Activated CD8-positive, alpha-beta memory T cell treated with anti-CD3 and anti-CD28 coated beads, Interleukin-2, amount 50 U/mL, for 4 hours (primary cell): ENCODE measurements around the gene NXPE3.
A peak's percentile ranks its signal among the peaks of the same experiment; 100 is the strongest.

Experiments
- DNase-seq: peaks from one replicate; pipeline ENCODE4 v3.0.0-alpha.2; 2020

The NXPE3 gene

DNA sequence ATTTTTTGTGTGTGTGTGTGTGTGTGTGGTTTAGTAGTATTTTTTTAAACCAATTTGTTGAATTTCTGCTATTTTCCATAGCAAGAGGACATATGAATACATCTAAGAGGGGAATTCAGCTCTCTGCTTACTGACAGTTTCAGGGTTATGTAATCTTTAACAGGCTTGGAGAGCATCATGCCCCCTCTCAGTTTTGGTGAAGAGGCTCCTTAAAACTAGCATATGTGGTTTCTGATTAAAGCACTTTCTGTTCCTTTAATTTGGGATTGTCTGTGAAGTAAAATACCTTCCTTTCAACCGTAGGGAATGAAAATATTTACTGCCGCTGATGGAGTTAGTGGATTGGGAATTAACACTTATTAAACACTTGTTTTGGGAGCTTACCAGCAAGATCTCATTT lies 50.9 kb downstream of the NXPE3 start:
- no peak for DNase-seq

DNA sequence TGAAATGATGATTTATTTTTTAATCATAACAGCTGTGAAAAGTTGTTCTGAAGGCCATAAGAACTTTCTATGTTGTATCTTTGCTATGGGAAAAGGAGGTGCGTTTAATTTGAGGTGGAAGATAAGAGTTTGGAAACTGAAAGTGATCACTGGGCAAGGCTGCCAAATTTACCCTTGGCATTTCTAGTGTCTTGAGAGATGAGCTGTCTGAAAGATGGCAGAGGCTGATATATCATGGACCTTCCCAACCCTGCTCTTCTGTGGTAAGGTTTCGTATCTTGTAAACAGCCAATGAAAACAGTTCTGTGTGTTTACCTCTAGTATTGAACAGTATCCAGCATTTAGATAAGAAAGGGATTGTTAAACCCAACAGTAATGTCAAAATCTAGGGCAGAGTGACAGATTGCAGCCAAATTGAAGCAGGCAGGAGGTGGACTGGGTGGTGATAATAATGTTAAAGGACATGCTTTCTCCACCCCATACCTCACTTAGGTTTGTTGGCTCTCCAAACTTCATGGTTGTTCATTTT lies 54.5 kb downstream of the NXPE3 start:
- no peak for DNase-seq

DNA sequence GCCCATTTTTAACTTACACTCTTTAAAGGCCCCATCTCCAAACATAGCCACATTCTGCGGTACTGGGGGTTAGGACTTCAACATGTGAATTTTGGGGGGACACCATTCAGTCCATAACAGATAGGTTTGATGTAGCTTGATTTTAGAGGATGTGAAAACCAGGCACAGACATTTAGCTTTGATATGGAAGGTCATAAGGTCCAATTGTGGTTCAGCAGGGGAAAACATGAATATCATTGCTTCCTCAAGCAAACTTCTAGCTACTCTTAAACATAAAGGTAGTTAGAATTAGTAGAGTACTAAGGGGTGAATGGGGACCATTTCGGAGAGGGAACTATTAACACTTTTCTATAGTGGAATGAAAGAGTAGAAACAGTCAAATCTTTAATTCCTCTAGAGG lies 56.7 kb downstream of the NXPE3 start:
- DNase-seq, result no peak

DNA sequence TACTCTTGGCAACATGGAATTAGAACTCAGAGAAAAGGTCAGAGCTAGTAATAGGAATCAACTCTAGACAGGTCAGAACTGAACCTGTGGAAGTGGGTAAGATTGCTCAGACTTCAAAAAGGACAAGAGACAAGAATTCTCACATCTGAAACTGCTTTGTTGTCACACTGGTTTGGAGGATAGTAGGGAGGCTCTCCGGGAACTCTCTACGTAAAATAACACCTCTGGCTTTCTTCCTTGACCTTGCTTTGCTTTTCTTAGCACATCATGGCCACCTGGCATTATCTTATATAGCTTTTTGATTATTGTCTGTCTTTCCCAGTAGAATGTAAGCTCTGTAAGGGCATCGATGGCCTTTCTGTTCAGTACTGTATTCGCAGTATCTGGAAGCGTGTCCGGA lies 57.1 kb downstream of the NXPE3 start:
- DNase-seq, result no peak

DNA sequence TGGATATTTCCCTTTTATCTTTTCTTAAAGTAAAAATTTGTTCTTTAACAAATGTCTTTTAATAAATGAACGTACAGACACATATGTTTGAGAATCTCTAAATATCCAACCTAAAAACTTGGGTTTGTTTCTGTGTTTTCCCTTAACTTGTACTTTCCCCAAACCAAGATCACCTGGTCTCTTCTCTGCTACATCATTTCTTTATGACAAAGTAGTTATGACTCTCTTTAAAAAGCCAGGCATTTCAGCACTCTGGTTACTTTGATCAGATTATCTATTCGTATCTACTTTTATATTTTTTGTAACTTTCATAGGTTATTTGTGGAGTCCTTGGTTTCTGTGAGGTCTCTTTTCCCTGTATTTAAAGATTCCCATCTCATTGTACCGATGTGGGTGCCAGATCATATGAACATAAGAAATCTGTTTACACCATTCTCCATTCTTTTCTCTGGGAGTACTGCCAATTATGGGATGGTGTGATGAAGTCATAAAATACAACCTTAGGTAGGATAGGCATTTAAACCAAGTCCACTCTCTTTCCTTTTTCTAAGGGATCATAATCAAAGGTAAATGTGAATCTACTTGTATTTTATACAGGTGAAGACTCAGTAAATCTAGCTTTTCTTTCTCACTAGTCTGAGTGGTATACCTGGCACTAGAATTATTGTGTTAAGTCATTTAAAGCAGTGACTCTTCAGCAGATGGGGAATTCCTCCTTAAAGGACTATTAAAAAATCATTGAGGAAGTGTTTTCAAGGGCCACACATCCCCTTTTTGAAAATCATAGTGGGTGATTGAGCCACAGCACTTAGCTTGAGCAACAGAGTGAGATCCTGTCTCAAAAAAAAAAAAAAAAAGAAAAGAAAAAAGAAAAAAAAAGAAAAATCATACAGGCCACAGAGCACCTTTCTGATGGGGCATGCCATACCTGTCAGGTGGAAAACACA lies 57.9 kb downstream of the NXPE3 start:
- no peak for DNase-seq

DNA sequence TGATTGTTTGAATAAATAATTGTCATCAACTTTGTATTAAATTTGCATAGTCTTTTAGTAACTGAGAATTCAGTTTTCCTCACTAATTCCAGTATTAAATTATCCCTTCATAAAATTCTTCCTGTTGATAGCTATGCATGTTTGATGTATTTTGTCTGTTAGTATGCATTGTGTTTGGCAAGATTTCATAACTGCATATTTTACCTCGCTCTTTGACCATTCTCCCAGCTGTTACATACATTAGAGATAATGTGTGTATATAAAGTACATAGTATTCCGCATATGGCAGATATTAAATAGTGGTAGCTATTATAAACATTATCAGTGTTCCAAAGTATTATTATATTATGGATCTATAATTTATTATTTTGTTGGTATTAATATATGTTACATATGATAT lies 59.7 kb downstream of the NXPE3 start:
- no peak for DNase-seq

DNA sequence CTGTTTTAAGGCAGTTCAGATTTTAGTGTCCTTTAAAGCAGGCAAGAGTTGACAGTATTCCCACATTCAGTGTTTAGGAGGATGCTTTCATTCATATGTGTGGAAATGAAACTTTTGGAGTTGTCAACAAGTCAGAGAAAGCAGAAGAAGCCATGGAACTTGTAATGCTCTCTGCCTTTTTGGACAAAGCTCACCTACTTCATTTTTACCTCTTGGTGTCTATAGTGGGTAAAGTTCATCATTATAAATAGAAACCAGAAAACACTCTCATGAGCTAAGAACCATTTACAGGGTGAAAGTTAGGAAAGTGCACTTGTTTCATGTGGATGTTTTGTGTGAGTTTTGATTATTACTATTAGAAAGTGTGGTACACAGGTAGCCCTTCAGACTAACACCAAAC lies 61.1 kb downstream of the NXPE3 start:
- no peak for DNase-seq

DNA sequence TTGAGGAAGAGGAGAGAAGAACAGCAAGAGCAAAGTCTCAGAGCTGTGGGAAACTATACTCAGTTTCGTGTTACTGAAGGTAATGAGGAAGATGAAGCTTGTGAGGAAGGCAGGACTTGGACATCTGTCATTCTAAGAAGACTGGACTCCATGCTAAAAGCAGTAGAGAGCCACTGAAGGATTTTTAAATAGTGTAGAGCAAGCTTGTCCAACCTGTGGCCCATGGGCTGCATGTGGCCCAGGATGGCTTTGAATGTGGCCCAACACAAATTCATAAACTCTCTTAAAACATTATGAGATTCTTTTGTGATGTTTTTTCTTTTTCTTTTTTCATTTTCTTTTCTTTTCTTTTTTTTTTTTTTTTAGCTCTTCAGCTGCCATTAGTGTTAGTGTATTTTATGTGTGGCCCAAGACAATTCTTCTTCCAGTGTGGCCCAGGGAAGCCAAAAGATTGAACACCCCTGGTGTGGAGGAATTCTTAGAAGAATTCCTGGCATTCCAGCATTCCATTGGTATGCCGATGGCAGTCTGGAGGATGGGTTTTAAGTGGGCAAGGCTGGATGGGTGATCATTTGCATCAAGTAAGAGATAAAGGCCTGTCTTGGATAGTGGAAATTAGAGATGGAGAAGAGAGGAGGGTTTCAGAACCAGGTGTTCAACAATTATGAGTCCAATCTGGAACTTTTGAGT lies 63.4 kb downstream of the NXPE3 start:
- DNase-seq, result no peak

DNA sequence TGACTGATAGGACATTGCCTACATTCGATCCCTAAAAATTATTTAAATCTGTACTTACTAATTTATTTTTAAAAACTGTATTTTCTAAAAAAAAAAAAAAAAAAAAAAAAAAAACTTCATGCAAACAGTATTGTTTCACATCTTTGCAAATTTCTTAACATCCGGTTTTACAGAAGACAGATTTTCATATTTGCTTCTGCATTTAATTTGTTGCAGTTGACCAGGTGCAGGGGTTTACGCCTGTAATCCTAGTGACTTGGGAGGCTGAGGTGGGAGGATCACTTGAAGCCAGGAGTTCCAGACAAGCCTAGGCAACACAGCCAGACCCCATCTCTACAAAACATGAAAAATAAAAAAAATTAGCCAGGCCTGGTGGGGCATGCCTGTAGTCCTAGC lies 63.9 kb downstream of the NXPE3 start:
- DNase-seq, result no peak

DNA sequence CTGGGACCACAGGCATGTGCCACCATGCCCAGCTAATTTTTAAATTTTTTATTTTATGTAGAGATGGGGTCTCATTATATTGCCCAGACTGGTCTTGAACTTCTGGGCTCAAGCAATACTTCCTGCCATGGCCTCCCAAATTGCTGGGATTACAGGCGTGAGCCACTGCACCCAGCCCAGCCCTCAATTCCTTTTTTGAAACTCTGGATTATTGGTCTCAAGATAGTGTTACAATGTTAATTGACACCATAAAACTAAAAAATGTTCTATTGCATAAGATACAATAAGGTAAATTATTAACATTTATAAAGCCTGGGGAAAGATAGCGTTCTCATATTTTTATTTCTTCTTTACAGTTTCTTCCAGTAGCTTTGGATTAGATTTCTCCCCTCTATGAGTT lies 66.4 kb downstream of the NXPE3 start:
- DNase-seq, result no peak

DNA sequence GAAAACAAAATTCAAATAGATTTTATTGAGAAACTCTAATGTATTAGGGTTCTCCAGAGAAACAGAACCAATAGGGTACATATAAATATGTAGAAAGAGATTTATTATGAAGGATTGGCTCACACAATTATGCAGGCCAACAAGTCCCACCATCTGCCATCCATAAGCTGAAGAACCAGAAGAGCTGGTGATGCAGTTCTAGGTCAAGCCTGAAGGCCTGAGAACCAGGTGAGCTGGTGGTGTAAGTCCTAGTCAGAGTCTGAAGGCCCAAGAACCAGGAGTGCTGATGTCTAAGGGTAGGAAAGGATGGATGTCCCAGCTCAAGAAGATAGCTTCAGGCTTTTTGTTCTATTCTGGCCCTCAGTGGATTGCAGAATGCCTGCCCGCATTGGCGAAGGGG lies 67.7 kb downstream of the NXPE3 start:
- DNase-seq, result no peak

DNA sequence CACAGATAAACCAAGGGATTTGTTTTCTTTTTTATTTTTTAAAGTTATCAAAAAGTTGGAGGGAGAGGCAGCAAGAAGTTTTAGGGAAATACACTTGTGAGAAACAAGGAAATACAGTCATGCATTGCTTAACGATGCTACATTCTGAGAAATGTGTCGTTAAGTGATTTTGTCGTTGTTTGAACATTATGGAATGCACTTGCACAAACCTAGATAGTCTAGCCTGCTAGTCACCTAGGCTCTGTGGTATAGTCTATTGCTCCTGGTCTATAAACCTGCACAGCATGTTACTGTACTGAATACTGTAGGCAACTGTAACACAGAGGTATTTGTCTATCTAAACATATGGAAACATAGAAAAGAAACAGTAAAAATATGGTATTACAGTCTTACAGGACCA lies 68.3 kb downstream of the NXPE3 start:
- DNase-seq, result no peak

DNA sequence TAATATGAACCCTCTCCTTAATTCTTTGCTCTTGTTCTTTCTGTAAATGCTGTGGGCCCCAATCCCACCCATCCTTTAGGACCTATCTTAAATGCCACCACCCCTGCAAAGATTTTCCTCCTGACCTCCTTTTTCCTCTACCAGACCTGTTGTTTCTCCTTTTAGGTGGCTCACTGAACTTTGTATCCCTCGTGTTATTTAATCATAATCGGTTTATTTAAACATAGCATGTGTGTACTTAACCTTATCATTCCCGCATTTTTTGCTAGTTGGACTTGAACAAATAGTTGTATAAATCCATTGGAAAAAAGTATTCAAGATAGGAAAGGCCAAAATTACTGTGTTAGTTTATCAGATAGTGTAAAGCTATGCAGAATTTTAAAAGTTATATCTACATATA lies 69.3 kb downstream of the NXPE3 start:
- DNase-seq, result no peak

DNA sequence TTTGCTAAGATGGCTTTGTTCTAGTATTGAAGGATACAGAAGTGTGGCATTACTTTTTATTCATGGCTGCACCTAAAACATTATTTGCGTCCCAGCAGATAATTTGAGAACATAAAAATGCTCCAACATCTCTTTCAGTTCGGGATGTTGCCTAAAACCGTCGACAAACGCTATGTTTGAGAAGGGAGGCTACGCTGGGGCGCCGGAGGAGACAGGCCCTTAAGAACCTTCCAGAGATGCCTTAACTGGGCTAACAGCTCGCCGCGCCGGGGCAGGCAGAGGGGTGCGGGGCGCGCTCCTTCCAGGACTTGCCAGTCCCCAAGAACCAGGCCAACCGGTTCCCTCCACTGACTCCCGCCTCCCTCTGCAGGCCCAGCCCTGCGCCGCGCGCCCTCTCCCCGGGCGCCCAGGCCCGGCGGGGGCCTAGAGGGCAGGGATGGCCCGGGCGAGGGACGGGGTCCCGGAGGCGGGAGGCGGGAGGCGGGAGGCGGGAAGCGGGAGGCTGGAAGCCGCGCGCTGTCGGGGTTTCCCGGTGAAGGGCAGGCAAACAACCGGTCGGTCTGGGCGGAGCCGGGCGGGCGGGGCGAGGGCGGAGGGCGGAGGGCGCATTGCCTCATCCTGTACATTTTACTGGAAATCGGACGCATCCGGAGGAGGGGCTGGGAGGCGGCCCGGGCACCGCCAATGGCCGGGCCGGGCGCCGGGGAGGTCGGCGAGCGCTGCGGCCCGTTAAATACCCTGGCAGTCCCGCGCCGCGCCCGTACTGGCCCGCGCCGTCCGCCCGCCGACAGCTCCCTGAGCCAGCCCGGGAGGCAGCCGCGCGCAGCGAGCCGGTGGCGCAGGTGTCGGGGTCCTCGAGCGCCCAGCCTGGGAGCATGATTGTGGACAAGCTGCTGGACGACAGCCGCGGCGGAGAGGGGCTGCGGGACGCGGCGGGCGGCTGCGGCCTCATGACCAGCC lies 70.0 kb downstream of the NXPE3 start, which contains the start of gene NFKBIZ:
TSS of gene NFKBIZ (plus strand) at position 761 of the 960 bp plus-strand sequence. CDS start at position 876, 115 bp downstream.
- DNase-seq, result peak; percentile 93

DNA sequence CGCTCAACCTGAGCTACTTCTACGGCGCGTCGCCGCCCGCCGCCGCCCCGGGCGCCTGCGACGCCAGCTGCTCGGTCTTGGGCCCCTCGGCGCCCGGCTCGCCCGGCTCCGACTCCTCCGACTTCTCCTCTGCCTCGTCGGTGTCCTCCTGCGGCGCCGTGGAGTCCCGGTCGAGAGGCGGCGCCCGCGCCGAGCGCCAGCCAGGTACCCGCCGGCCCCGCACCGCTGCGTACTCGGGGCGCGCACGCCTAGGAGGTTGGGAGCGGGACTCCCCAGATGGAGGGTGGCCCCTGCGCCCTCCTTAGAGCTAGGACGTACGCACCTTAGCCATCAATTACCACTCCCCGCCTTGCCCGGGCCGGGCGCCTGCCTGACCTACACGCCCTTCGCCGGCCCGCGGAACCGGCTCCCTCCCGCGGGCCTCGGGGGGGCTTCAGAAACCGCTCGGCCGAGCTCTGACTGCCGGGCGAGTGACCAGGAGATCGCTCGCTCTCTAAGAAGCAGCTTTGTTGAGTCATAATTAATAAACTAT lies 70.8 kb downstream of the NXPE3 start:
- DNase-seq, result peak; percentile 66

DNA sequence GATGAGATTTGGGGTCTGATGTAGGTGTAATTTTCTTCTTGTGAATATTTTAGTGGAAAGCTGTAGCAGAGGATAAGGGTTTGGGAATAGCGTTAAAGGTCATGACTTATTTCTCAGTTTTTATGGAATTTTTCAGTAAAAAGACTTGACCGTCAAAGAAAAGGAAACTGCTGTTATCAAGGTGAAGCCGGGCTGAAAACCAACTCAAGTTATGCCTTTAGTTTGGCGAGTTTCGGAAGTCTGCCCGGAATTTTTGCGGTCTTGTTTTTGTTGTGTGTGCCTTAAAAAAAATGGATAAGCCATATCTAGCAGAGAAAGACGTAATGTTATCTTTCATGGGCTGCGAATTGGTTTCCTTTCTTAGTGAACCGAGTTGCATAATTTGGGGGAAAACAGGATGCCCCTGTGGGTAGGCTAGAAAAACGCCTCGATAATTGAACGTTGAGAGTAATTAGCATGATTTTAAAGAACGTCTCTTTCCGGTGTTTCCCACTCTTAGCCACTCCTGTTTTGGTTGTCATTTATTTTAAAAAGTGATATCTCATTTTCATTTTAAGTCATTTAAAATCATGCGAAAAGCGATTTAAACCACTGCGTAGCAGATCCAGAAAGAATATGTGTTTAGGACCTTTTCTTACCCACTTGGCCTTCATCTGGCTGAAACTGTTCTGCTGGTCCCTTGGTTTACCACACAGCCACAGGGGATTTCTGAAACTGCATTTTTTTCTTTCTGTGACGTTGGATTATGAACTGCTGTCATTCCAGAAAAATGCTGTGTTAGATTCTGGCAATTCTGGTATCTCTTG lies 71.4 kb downstream of the NXPE3 start:
- no peak for DNase-seq

DNA sequence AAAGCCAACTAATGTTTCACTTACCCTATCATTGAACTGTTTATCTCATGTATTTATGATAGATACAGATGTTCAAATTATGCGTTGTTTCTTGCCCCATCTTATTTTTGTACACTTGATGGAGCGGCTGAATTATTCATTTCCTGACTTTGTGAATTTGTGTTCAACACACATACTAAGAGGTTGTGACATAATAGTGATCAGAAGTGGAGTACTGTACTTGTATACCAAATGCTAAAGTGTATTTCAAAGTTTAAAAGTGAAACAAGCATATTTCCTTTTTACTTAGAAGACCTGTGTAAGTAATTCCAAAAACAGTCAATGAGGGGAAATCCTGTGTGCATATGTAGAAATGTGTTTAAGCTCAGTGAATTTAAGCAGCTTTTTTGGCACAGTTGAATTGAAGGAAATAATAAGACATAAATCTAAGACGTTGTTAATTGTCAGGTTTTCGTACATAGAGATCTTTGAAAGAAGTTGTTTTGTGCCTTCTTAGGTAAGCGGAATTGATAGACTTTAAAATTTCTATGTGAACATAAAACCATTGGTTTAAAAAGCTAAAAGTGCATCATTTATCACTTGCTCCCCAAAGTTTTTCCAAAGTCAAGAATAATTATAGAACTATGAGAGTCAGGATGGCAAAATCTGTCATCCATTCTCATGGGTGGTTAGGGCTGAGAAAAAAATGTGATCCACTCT lies 72.2 kb downstream of the NXPE3 start:
- no peak for DNase-seq

DNA sequence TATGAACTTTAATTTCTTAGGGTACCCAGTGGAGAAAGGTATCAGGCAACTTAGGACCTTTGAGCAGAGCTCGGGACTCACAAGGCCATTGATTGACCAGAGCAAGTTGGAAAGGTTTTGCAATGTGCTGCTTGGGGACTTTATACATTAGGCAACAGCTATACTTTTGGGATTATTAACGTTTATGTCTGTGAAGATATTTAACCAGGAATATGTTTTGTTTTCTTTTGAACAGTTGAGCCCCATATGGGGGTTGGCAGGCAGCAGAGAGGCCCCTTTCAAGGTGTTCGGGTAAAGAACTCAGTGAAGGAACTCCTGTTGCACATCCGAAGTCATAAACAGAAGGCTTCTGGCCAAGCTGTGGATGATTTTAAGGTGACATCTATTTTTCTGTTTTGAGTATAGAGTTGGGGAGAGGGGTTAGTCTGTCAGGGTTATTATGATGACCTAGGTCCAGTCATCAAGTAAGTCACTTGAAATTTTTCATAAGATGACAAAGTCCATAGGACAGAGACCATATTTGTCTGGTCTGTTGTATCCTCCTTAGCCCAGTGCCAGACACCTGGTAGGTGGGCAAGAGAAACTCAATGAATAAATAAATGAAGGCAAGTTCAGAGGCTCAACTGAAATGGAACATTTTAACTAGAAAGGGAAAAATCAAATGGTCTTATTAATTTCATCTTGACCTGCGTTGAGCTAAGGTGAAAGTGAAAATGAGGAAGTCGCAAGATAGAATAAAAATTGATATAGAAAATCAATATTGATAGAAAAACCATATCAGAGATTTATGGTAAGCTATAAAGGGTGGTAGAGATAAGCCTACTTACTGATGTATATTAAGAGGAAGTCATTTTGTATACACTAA lies 73.1 kb downstream of the NXPE3 start:
- DNase-seq, result no peak

DNA sequence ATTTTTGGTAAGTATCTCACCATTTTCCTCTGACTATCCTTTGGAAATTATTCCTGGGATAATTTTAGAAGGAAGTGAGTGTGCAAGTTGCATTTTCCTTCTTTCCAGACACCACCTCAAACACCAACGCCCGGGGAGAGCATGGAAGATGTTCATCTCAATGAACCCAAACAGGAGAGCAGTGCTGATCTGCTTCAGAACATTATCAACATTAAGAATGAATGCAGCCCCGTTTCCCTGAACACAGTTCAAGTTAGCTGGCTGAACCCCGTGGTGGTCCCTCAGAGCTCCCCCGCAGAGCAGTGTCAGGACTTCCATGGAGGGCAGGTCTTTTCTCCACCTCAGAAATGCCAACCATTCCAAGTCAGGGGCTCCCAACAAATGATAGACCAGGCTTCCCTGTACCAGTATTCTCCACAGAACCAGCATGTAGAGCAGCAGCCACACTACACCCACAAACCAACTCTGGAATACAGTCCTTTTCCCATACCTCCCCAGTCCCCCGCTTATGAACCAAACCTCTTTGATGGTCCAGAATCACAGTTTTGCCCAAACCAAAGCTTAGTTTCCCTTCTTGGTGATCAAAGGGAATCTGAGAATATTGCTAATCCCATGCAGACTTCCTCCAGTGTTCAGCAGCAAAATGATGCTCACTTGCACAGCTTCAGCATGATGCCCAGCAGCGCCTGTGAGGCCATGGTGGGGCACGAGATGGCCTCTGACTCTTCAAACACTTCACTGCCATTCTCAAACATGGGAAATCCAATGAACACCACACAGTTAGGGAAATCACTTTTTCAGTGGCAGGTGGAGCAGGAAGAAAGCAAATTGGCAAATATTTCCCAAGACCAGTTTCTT lies 74.2 kb downstream of the NXPE3 start:
- DNase-seq, result no peak
